SK-N-SH (cell line): ENCODE measurements around the gene DCAF11. TPM values are rescaled to one million over a fixed set of nuclear protein-coding genes. Genes with fewer than 3 reads are reported as not detected.

Experiments
- CTCF ChIA-PET: fragments of 300-600, 350-600 bp; formaldehyde crosslinking; extraction: SDS; loops from one replicate; lab custom pipeline; 2021; lab: Yijun Ruan, JAX
- POLR2A ChIA-PET: fragments of 350-600 bp; sonication (Branson Sonifier 250); formaldehyde crosslinking; extraction: SDS; loops from one replicate; lab custom pipeline; 2020; ENCODE audit warnings: antibody characterized with exemption, inconsistent platforms; lab: Yijun Ruan, JAX
- DNase-seq: peaks from one replicate; pipeline ENCODE4 v3.0.0; 2012
- H2AFZ ChIP-seq: fragments of 200-600 bp; sonication (generic); 2 replicates; pipeline ENCODE4 v1.8.1; 2016; ENCODE audit warnings: antibody characterized with exemption, mild to moderate bottlenecking, low read depth
- H3F3A ChIP-seq: fragments of 200-600 bp; sonication (generic); replicated peaks from 2 replicates; pipeline ENCODE3; 2016; ENCODE audit warnings: antibody characterized with exemption, mild to moderate bottlenecking; ENCODE audit not compliant: insufficient read depth
- H3K27ac ChIP-seq, 2 experiments: fragments of 200-500 bp in 1 of 2; fragments of 200-600 bp in 1 of 2; sonication (Bioruptor generic) in 1 of 2; sonication (generic), shearing (Covaris generic) in 1 of 2; 2 replicates each; pipeline versions ENCODE4 v1.5.1 to v1.6.1; 2014 to 2016; ENCODE audit warnings: low read depth in 2 of 2, inconsistent platforms in 1 of 2, low read length in 1 of 2, mild to moderate bottlenecking in 1 of 2, mixed read lengths in 1 of 2
- H3K27me3 ChIP-seq: fragments of 200-600 bp; sonication (generic), shearing (Covaris generic); 2 replicates; pipeline ENCODE4 v1.6.1; 2016; ENCODE audit warnings: mixed run types; ENCODE audit not compliant: insufficient read depth
- H3K36me3 ChIP-seq, 2 experiments: fragments of 200-500 bp in 1 of 2; fragments of 200-600 bp in 1 of 2; sonication (Bioruptor generic) in 1 of 2; sonication (generic) in 1 of 2; replicated peaks in 1 of 2; 2 replicates each; pipeline versions ENCODE3 to v1.5.1; 2014 to 2016; ENCODE audit warnings: low read length in 1 of 2, mild to moderate bottlenecking in 1 of 2; ENCODE audit not compliant: insufficient read depth in 2 of 2, control insufficient read depth in 1 of 2
- H3K4me1 ChIP-seq, 2 experiments: fragments of 200-500 bp in 1 of 2; fragments of 200-600 bp in 1 of 2; sonication (Bioruptor generic) in 1 of 2; sonication (generic), shearing (Covaris generic) in 1 of 2; 2 replicates each; pipeline versions ENCODE4 v1.5.1 to v1.6.1; 2014 to 2016; ENCODE audit warnings: low read depth in 1 of 2, low read length in 1 of 2, mixed run types in 1 of 2; ENCODE audit not compliant: insufficient read depth in 2 of 2, control insufficient read depth in 1 of 2
- H3K4me2 ChIP-seq: fragments of 200-600 bp; sonication (generic), shearing (Covaris generic); 2 replicates; pipeline ENCODE4 v1.6.1; 2017; ENCODE audit warnings: mixed run types
- H3K4me3 ChIP-seq, 2 experiments: fragments of 200-500 bp in 1 of 2; fragments of 200-600 bp in 1 of 2; sonication (Bioruptor generic) in 1 of 2; sonication (generic), shearing (Covaris generic) in 1 of 2; 2 replicates each; pipeline versions ENCODE4 v1.5.1 to v1.8.1; 2014 to 2016; ENCODE audit warnings: low read depth in 2 of 2, inconsistent platforms in 1 of 2, low read length in 1 of 2, mild to moderate bottlenecking in 1 of 2, mixed read lengths in 1 of 2, moderate library complexity in 1 of 2
- H3K79me2 ChIP-seq: fragments of 200-600 bp; sonication (generic); 2 replicates; pipeline ENCODE4 v1.8.1; 2017; ENCODE audit warnings: mild to moderate bottlenecking; ENCODE audit not compliant: insufficient read depth
- H3K9ac ChIP-seq: fragments of 200-600 bp; sonication (generic); 2 replicates; pipeline ENCODE4 v1.6.1; 2017; ENCODE audit warnings: mixed run types
- H3K9me2 ChIP-seq: fragments of 200-600 bp; sonication (generic); 2 replicates; pipeline ENCODE4 v1.6.1; 2017; ENCODE audit warnings: mixed run types
- H3K9me3 ChIP-seq: fragments of 200-600 bp; sonication (generic); 2 replicates; pipeline ENCODE4 v1.6.1; 2017; ENCODE audit warnings: mixed run types, mild to moderate bottlenecking, moderate library complexity
- H4K20me1 ChIP-seq: fragments of 200-600 bp; sonication (generic); 2 replicates; pipeline ENCODE4 v1.6.1; 2017; ENCODE audit warnings: mild to moderate bottlenecking, mixed run types; ENCODE audit not compliant: insufficient read depth
- EP300 ChIP-seq, 2 experiments: IDR thresholded peaks; 2 replicates each; pipeline versions ENCODE4 v1.4.0 to v1.6.1; 2012; ENCODE audit warnings: borderline replicate concordance in 1 of 2, low read depth in 1 of 2, low read length in 1 of 2
- EZH2phosphoT487 ChIP-seq: fragments of 200-600 bp; sonication (generic); IDR thresholded peaks from 2 replicates; pipeline ENCODE4 v1.6.1; 2017; ENCODE audit warnings: low read depth, mixed run types, mild to moderate bottlenecking, antibody characterized with exemption, moderate library complexity, borderline replicate concordance
- FOXM1 ChIP-seq: IDR thresholded peaks from 2 replicates; pipeline ENCODE4 v1.4.0; 2012; ENCODE audit warnings: low read depth, mild to moderate bottlenecking
- IRF3 ChIP-seq: fragments of 150-350 bp; IDR thresholded peaks from 2 replicates; pipeline ENCODE4 v1.6.1; 2016; ENCODE audit warnings: mild to moderate bottlenecking, low read depth, low read length
- JUND ChIP-seq: IDR thresholded peaks from 2 replicates; pipeline ENCODE4 v1.4.0; 2012
- MAX ChIP-seq: IDR thresholded peaks from 2 replicates; pipeline ENCODE4 v1.4.0; 2012; ENCODE audit warnings: low read depth
- PBX3 ChIP-seq: IDR thresholded peaks from 2 replicates; pipeline ENCODE4; 2012
- POLR2AphosphoS5 ChIP-seq: IDR thresholded peaks from 2 replicates; pipeline ENCODE4 v1.6.1; 2012; ENCODE audit warnings: low read depth, low read length
- RAD21 ChIP-seq: IDR thresholded peaks from 2 replicates; pipeline ENCODE4 v1.6.1; 2012; ENCODE audit warnings: mild to moderate bottlenecking, low read length
- REST ChIP-seq: IDR thresholded peaks from 2 replicates; pipeline ENCODE4 v1.6.1; 2012; ENCODE audit warnings: mild to moderate bottlenecking, low read depth, low read length, moderate library complexity
- SMC3 ChIP-seq: IDR thresholded peaks from 2 replicates; pipeline ENCODE4 v1.6.1; 2012; ENCODE audit warnings: low read depth, low read length, improper control_type of control experiment
- TAF1 ChIP-seq: IDR thresholded peaks from 2 replicates; pipeline ENCODE4 v1.6.1; 2012; ENCODE audit warnings: low read depth, mild to moderate bottlenecking, low read length, moderate library complexity, borderline replicate concordance
- WGBS: methylation state at CpG from one replicate; pipeline ENCODE4 v1.1.6; 2017; ENCODE audit warnings: low lambda C conversion rate; 5-methylcytosine and 5-hydroxymethylcytosine counted together
- polyA plus RNA-seq, 3 experiments: library from polyadenylated mRNA; depleted of rRNA; stranded (reverse); fragments of >200 nt; gene quantifications; 2 replicates each; pipeline ENCODE4 v1.2.3, GENCODE V29; 2012

The DCAF11 gene
- polyA plus RNA-seq, 1 of the 3 experiments (the other 2 are of a cell fraction), result 34.6 TPM

- TF ChIP-seq REST (no peak), MAX (no peak)
Measured at GRCh38 chr14:24071144-24071697, 43.4 kb upstream of the DCAF11 start, which contains the start of gene CPNE6 (continued).

- no peaks in the 10 kb centered on the region for H3K9me3 ChIP-seq
- H3K36me3 ChIP-seq, result no peaks in the 10 kb centered on the region
- no peak overlapping the region for H3K9ac ChIP-seq
- no peak overlapping the region for H3K4me3 ChIP-seq
- WGBS, result 48% methylated on average over 4 of the region's 12 CpGs
- TF ChIP-seq RAD21 (no peak), PBX3 (no peak)
- H2AFZ ChIP-seq, result no peak overlapping the region
- no peak overlapping the region for H3K27ac ChIP-seq
- H3K4me1 ChIP-seq, result no peaks in the 10 kb centered on the region; a peak in 1 of 4 replicates
- no peak overlapping the region for H3K4me2 ChIP-seq
- no peak for DNase-seq
- no peaks in the 10 kb centered on the region; the same call in 1 of the 2 replicates for H3K27me3 ChIP-seq
- ChIA-PET CTCF (interaction anchor here (1.4 to 42.8 kb wide), 4 partner anchors 9 to 89 kb away, joined by 4 to 1159 read pairs (median 151); partner anchors contain the start of genes IRF9 and PCK2), POLR2A (no interaction called here)
- no peaks in the 10 kb centered on the region for H3F3A ChIP-seq
- H4K20me1 ChIP-seq, result no peaks in the 10 kb centered on the region
- no peaks in the 10 kb centered on the region for H3K79me2 ChIP-seq
- no peaks in the 10 kb centered on the region for H3K9me2 ChIP-seq
Measured at GRCh38 chr14:24071836-24072430, 42.6 kb upstream of the DCAF11 start.

GRCh38 chr14:24072436-24072835, 42.1 kb upstream of the DCAF11 start:
- Histone ChIP-seq H3K4me3 (no peak overlapping the region), H3K27ac (no peak overlapping the region), H3K27me3 (no peaks in the 10 kb centered on the region; the same call in 1 of the 2 replicates), H3F3A (no peaks in the 10 kb centered on the region), H3K9me3 (no peaks in the 10 kb centered on the region), H2AFZ (no peak overlapping the region), H3K9me2 (no peaks in the 10 kb centered on the region), H3K9ac (no peak overlapping the region), H3K4me1 (no peaks in the 10 kb centered on the region; a peak in 1 of 4 replicates), H3K79me2 (no peaks in the 10 kb centered on the region), H3K4me2 (no peak overlapping the region), H4K20me1 (no peaks in the 10 kb centered on the region), H3K36me3 (no peaks in the 10 kb centered on the region)
- ChIA-PET POLR2A (no interaction called here), CTCF (interaction anchor here (4.0 to 42.8 kb wide), 3 partner anchors 8 to 28 kb away, joined by 18 to 1159 read pairs (median 284); partner anchors contain the start of gene PCK2)
- TF ChIP-seq POLR2AphosphoS5 (no peak), EP300 (IDR thresholded peaks at IDR 0.05; ENCODE audit: borderline replicate concordance in 1 of 2, low read depth in 1 of 2, low read length in 1 of 2) (no peak), JUND (no peak), IRF3 (no peak), FOXM1 (no peak), SMC3 (no peak), TAF1 (no peak), EZH2phosphoT487 (no peak)
- no peak for DNase-seq
- WGBS, result 68% methylated on average over 7 of the region's 7 CpGs
